Measurements from ENCODE around the gene MAT2B. TPM values are rescaled to one million over a fixed set of nuclear protein-coding genes. Genes with fewer than 3 reads are reported as not detected.

MAT2B gene
- total RNA-seq, 1 experiment from 2014 or later = 48.4 TPM

- no peak overlapping the region for H3K23ac ChIP-seq (ENCODE audit: insufficient read length, low read depth, low read length)
- TF ChIP-seq CTCF (conservative IDR thresholded peaks at IDR 0.05) = no peak
- no peak overlapping the region for H3K4ac ChIP-seq (ENCODE audit: low read depth, low read length)
- no peaks in the 10 kb centered on the region for H3K27me3 ChIP-seq (ENCODE audit: insufficient read depth, low read length)
- no peak overlapping the region for H2BK15ac ChIP-seq (ENCODE audit: low read depth, low read length)
- no peak overlapping the region for H3K9ac ChIP-seq (ENCODE audit: extremely low read depth, insufficient read length, low read length)
- no peak overlapping the region for H3K4me2 ChIP-seq (ENCODE audit: insufficient read depth, insufficient read length, low read length)
- H2AK5ac ChIP-seq (ENCODE audit: insufficient read length, low read length) = no peak overlapping the region
- H3K9me3 ChIP-seq (ENCODE audit: control insufficient read depth, low read depth, low read length) = no peaks in the 10 kb centered on the region
- H3K79me1 ChIP-seq (ENCODE audit: insufficient read depth, low read depth, low read length, poor library complexity, severe bottlenecking) = no peaks in the 10 kb centered on the region
- H3K23me2 ChIP-seq (ENCODE audit: insufficient read length, low read depth, low read length, poor library complexity, severe bottlenecking) = no peaks in the 10 kb centered on the region
- H3K14ac ChIP-seq (ENCODE audit: insufficient read depth, low read length) = no peak overlapping the region
- H2BK12ac ChIP-seq (ENCODE audit: insufficient read length, low read depth, low read length) = no peak overlapping the region
- peaks cover 40 to 91% (median 73%) of the 10 kb centered on the region in 3 experiments; a peak in 6 of 7 replicates for H3K36me3 Mint-ChIP-seq (ENCODE audit: insufficient read depth in 1 of 3, low read depth in 3 of 3)
- no peak overlapping the region for H2AFZ ChIP-seq (ENCODE audit: low read length)
- no peak overlapping the region for H2BK20ac ChIP-seq (ENCODE audit: low read depth, low read length, poor library complexity, severe bottlenecking)
- no peak overlapping the region for H3T11ph ChIP-seq (ENCODE audit: low read length)
- H4K91ac ChIP-seq (ENCODE audit: insufficient read length, low read depth, low read length) = no peak overlapping the region
- no peaks in the 10 kb centered on the region for H3K27me3 Mint-ChIP-seq (ENCODE audit: low read depth)
- H3K79me2 ChIP-seq (ENCODE audit: insufficient read depth, low read length) = no peaks in the 10 kb centered on the region
- H4K20me1 ChIP-seq (ENCODE audit: control insufficient read depth, insufficient read depth, insufficient read length) = no peaks in the 10 kb centered on the region
- no CpG with 5 or more reads among the region's 2 CpGs for WGBS (ENCODE audit: extremely low coverage, insufficient read length, low lambda C conversion rate)
- no peak overlapping the region for H3K4me3 Mint-ChIP-seq
- H3K27ac Mint-ChIP-seq = no peak overlapping the region
- H2BK5ac ChIP-seq (ENCODE audit: insufficient read length, low read length) = no peak overlapping the region
- no peaks in the 10 kb centered on the region for H3K9me3 Mint-ChIP-seq
- no peak overlapping the region for H2BK120ac ChIP-seq (ENCODE audit: low read depth, low read length, poor library complexity, severe bottlenecking)
- H4K5ac ChIP-seq (ENCODE audit: insufficient read length, low read depth, low read length) = no peak overlapping the region
- H4K8ac ChIP-seq (replicated peaks; ENCODE audit: insufficient read length, low read depth, low read length) = no peak overlapping the region
- no peaks in the 10 kb centered on the region for H3K4me1 Mint-ChIP-seq
- H3K27ac ChIP-seq (ENCODE audit: insufficient read length, low read depth, low read length) = no peak overlapping the region
- H3K4me1 ChIP-seq (ENCODE audit: insufficient read depth, low read length) = no peaks in the 10 kb centered on the region
- H3K18ac ChIP-seq (ENCODE audit: insufficient read length, low read depth, low read length) = no peak overlapping the region
- DNase-seq = no peak
- no peak overlapping the region for H3K56ac ChIP-seq (ENCODE audit: insufficient read length, low read depth, low read length)
Measured at GRCh38 chr5:163478126-163478981, 27.1 kb upstream of the MAT2B start.

Measured in H9 (cell line).